ENCODE measurements around the gene DCTD. TPM values are rescaled to one million over a fixed set of nuclear protein-coding genes. Genes with fewer than 3 reads are reported as not detected.
"Not testable (repeated sequence)": the region's sequence is repeated elsewhere in the genome, so short reads cannot be mapped to it uniquely, and the experiment has no call there.

The DCTD gene
- total RNA-seq, 1 experiment from 2014 or later = 72.7 TPM

GRCh38 chr4:182903013-182903412, 14.2 kb downstream of the DCTD start:
- CTCF ChIA-PET = no interaction called here

GRCh38 chr4:182901337-182901736, 15.8 kb downstream of the DCTD start:
- TF ChIP-seq EZH2 (IDR thresholded peaks at IDR 0.05; ENCODE audit: borderline replicate concordance, low read depth, low read length, poor library complexity, severe bottlenecking) (no peak), CTCF (conservative IDR thresholded peaks at IDR 0.05; ENCODE audit: low read depth, low read length) (no peak)
- Histone ChIP-seq H3K36me3 (ENCODE audit: insufficient read depth, low read length, poor library complexity, severe bottlenecking) (peaks cover 8% of the 10 kb centered on the region), H3K27ac (ENCODE audit: low read depth, low read length, poor library complexity, severe bottlenecking) (no peak overlapping the region), H3K9me3 (ENCODE audit: low read depth, low read length, poor library complexity, severe bottlenecking) (no peaks in the 10 kb centered on the region), H3K27me3 (replicated peaks; ENCODE audit: insufficient read depth, low read depth, low read length, poor library complexity) (no peaks in the 10 kb centered on the region), H3K4me1 (ENCODE audit: insufficient read depth, low read length, poor library complexity, severe bottlenecking) (no peaks in the 10 kb centered on the region), H3K4me3 (ENCODE audit: low read depth, low read length, poor library complexity, severe bottlenecking) (no peak overlapping the region)
- ChIA-PET CTCF (no interaction called here), POLR2A (ENCODE audit: low non-redundant PET) (no interaction called here)
- intact Hi-C loops (cut with micrococcal nuclease; ENCODE audit: unreplicated experiment) = no loop called here
- no peak for DNase-seq (ENCODE audit: low spot score)
- no TSS peak for BruUV-seq (replicated peaks)

More at GRCh38 chr4:182903013-182903412, 14.2 kb downstream of the DCTD start:
- Histone ChIP-seq H3K9me3 (ENCODE audit: low read depth, low read length, poor library complexity, severe bottlenecking) (no peaks in the 10 kb centered on the region), H3K36me3 (ENCODE audit: insufficient read depth, low read length, poor library complexity, severe bottlenecking) (peaks cover 8% of the 10 kb centered on the region), H3K4me1 (ENCODE audit: insufficient read depth, low read length, poor library complexity, severe bottlenecking) (no peaks in the 10 kb centered on the region), H3K27ac (ENCODE audit: low read depth, low read length, poor library complexity, severe bottlenecking) (no peak overlapping the region), H3K4me3 (ENCODE audit: low read depth, low read length, poor library complexity, severe bottlenecking) (no peak overlapping the region), H3K27me3 (replicated peaks; ENCODE audit: insufficient read depth, low read depth, low read length, poor library complexity) (no peaks in the 10 kb centered on the region)
- TF ChIP-seq EZH2 (IDR thresholded peaks at IDR 0.05; ENCODE audit: borderline replicate concordance, low read depth, low read length, poor library complexity, severe bottlenecking) (no peak), CTCF (conservative IDR thresholded peaks at IDR 0.05; ENCODE audit: low read depth, low read length) (no peak)
- POLR2A ChIA-PET (ENCODE audit: low non-redundant PET) = interaction anchor here (0.8 kb wide), 1 partner anchor 147 kb away, joined by 3 read pairs; no protein-coding TSS in a partner anchor
- no TSS peak for BruUV-seq (replicated peaks)
- intact Hi-C loops (cut with micrococcal nuclease; ENCODE audit: unreplicated experiment) = no loop called here
- DNase-seq (ENCODE audit: low spot score) = no peak

GRCh38 chr4:182900021-182900420, 17.2 kb downstream of the DCTD start:
- POLR2A ChIA-PET (ENCODE audit: low non-redundant PET) = interaction anchor here (0.7 kb wide), 1 partner anchor 500 kb away, joined by 8 read pairs; no protein-coding TSS in a partner anchor
- H3K27ac ChIP-seq (ENCODE audit: low read depth, low read length, poor library complexity, severe bottlenecking); H3K27me3 ChIP-seq (replicated peaks; ENCODE audit: insufficient read depth, low read depth, low read length, poor library complexity); H3K4me1 ChIP-seq (ENCODE audit: insufficient read depth, low read length, poor library complexity, severe bottlenecking); CTCF ChIA-PET; BruUV-seq (replicated peaks); H3K36me3 ChIP-seq (ENCODE audit: insufficient read depth, low read length, poor library complexity, severe bottlenecking); intact Hi-C loops (cut with micrococcal nuclease; ENCODE audit: unreplicated experiment); DNase-seq (ENCODE audit: low spot score); H3K4me3 ChIP-seq (ENCODE audit: low read depth, low read length, poor library complexity, severe bottlenecking); H3K9me3 ChIP-seq (ENCODE audit: low read depth, low read length, poor library complexity, severe bottlenecking): not testable (repeated sequence)

GRCh38 chr4:182898479-182898799, 18.7 kb downstream of the DCTD start:
- H3K36me3 ChIP-seq (ENCODE audit: insufficient read depth, low read length, poor library complexity, severe bottlenecking) = peaks cover 8% of the 10 kb centered on the region
- no peaks in the 10 kb centered on the region for H3K9me3 ChIP-seq (ENCODE audit: low read depth, low read length, poor library complexity, severe bottlenecking)
- no peak overlapping the region for H3K27ac ChIP-seq (ENCODE audit: low read depth, low read length, poor library complexity, severe bottlenecking)
- no peaks in the 10 kb centered on the region for H3K27me3 ChIP-seq (replicated peaks; ENCODE audit: insufficient read depth, low read depth, low read length, poor library complexity)
- no peak for DNase-seq (ENCODE audit: low spot score)
- ChIA-PET CTCF (no interaction called here), POLR2A (ENCODE audit: low non-redundant PET) (interaction anchor here (0.7 kb wide), 1 partner anchor 1007 kb away, joined by 4 read pairs; the partner anchor contains the start of gene STOX2)
- TF ChIP-seq EZH2 (IDR thresholded peaks at IDR 0.05; ENCODE audit: borderline replicate concordance, low read depth, low read length, poor library complexity, severe bottlenecking) = no peak
- no peaks in the 10 kb centered on the region for H3K4me1 ChIP-seq (ENCODE audit: insufficient read depth, low read length, poor library complexity, severe bottlenecking)
- intact Hi-C loops (cut with micrococcal nuclease; ENCODE audit: unreplicated experiment) = no loop called here
- BruUV-seq (replicated peaks) = no TSS peak
- no peak overlapping the region for H3K4me3 ChIP-seq (ENCODE audit: low read depth, low read length, poor library complexity, severe bottlenecking)
